NCI-H1417 treated with DMSO at 0.1 percent for 48 hours (cell line): ENCODE data around the gene SELENOH.

Experiments
- DNase-seq: peaks from one replicate; lab custom pipeline; 2025; lab: John Stamatoyannopoulos, UW

SELENOH gene

DNA sequence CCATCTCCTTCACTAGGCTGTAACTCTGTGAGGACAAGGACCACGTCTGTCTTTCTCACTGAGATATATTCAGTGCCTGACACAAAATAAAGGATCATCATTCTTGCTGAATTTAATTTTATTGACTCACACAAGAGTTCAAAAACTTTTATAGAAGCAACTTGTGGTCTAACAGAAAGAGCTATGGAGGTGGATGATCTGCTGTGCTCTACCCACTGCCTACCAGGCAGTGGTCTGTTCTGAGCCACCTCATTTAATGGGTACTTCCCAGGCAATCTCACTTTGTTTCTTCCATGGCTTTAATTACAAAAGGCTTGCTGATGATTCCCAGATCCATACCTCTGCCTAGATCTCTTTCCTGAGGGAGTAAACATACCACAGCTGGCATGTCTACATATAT is 5.6 kb downstream of the SELENOH start:
- no peak for DNase-seq

- no peak for DNase-seq
Measured at GRCh38 chr11:57751176-57751575, 9.9 kb downstream of the SELENOH start.

DNA sequence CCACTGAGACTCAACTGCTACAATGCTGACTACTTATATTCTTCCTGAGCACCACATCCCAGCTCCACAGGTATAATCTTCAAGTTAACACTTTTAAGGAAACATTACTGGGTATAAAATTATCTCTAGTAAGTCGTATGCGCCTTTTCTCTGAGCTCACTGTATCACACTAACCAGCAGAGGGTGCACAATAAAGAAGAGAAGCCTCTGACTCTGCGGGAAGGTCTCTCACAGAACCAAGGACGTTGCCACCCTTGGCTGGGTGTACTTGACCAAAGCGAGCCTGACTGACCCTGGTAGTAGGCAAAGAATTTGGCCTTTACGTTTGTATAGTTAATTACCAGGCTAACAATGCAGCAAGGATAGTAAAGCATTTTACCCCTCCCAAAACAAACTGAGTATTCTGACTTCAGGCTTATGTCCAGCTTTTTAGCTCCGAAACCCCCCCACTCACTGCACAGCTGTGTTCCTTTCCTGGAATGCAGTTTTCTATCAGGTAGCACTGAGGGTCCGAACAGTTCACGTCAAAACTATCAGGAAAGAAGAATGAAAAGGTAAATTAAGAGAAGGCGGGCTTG is 10.5 kb downstream of the SELENOH start, which contains the start of gene BTBD18:
TSS of gene BTBD18 (minus strand) at position 144 of the 578 bp plus-strand sequence. CDS start 631 bp downstream, outside the sequence.
- DNase-seq = no peak

- DNase-seq = no peak
Measured at GRCh38 chr11:57752954-57753353, 11.7 kb downstream of the SELENOH start.

GRCh38 chr11:57758174-57758573 is 16.9 kb downstream of the SELENOH start:
- no peak for DNase-seq

- DNase-seq = no peak
Measured at GRCh38 chr11:57761301-57762234, 20.3 kb downstream of the SELENOH start, which contains the start of gene CTNND1. TSS of gene CTNND1 (plus strand) at chr11:57761802. CDS start at chr11:57791479, 29,677 bp downstream.

- no peak for DNase-seq
Measured at GRCh38 chr11:57762235-57762861, 21.1 kb downstream of the SELENOH start.

DNA sequence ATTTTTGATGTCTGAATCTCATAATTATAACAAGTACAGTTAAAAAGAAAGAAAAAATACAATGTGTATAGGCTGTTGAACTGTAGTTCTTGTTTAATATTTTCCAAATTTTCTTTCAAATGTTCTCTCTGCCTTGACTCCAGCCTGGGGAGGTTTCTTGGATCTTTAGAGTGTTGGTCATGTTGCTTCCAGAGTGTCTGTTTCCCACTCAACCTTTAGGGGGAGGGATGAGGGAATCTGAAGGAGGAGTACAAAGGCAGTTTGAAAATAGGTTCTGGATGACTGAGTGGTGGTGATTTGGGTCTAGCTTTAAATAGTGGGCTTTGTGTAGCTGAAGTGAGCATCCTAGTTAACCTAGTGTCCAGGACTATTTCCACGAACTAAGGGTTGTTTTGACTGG is 22.3 kb downstream of the SELENOH start:
- no peak for DNase-seq

DNA sequence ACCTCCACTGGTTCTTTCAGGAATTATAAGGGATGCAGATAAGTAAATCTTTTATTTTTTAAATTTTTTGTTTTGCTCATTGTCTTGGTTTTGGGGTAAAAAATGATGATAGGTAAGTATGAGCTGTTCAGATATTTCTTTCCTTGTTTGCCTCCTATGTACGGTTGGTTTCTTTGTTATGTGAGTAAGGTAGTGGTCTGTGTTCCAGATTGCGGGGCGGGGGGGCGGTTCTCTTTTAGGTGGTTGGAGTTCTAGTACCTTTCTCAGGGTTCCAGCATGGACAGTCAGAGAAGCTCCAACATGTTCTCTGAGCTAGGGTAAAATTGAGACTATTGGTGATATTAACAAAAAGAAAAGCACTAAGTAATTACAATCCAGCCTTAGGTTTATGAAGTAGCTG is 22.7 kb downstream of the SELENOH start:
- DNase-seq = no peak

DNA sequence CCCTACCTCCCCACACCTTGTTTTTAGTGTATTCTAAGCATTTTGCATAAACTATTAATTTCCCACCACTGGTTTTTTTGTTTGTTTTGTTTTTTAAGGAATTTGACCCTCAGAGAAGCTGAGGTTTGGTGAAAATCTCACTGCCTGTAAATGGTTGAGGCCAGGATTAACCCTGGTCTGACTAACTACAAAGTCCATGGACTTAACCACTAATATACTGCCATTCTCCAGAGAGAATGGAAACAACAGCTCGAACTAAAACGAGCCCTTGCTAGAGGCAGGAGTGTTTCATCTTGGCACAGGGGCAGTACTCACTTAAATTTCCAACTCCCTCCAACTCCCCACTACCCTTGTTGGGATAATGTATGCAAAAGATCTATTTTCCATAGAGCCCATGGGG is 23.3 kb downstream of the SELENOH start:
- no peak for DNase-seq

- no peak for DNase-seq
Measured at GRCh38 chr11:57764972-57765371, 23.7 kb downstream of the SELENOH start.

- DNase-seq = no peak
Measured at GRCh38 chr11:57770793-57771192, 29.5 kb downstream of the SELENOH start.

DNA sequence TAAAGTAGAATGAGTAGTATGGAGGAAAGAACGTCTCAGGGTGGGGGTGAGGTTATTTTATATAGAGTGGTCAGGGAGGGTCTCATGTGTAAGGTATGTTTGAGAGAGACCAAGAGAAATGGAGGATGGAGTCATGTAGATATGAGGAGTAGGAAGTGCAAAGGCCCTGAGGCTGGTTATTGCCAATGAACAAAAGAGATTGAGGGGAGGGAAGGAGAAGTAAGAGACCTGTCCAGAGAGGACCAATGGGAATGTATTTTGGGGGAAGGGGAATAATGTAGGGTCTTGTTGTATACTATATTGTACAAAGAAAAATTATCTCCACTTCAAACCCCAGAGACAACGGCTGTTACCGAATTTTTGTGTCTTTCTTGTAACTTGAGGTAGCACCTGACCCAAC is 30.1 kb downstream of the SELENOH start:
- no peak for DNase-seq

DNA sequence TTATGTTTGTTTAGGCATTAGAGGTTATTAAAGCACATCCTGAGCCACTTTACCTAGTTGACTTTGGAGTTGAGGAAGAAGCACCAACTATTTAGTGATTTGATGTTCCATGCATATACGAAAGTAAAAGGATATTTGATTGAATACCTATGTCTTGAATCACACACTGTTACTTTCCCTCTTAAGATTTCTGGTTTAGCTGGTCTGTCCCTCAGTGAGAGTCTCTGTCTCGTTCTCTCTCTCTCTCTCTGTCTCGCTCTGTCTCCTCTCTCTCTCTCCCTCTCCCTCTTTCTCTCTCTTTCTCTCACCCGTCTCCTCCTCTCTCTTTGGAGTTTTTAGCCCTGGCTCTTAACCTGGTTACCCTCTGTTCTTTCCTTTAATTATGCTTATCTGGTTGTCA is 31.3 kb downstream of the SELENOH start:
- DNase-seq = no peak

GRCh38 chr11:57773026-57773598 is 31.8 kb downstream of the SELENOH start:
- DNase-seq = no peak

GRCh38 chr11:57775491-57775890 is 34.2 kb downstream of the SELENOH start:
- DNase-seq = no peak

- no peak for DNase-seq
Measured at GRCh38 chr11:57776031-57776521, 34.8 kb downstream of the SELENOH start.

DNA sequence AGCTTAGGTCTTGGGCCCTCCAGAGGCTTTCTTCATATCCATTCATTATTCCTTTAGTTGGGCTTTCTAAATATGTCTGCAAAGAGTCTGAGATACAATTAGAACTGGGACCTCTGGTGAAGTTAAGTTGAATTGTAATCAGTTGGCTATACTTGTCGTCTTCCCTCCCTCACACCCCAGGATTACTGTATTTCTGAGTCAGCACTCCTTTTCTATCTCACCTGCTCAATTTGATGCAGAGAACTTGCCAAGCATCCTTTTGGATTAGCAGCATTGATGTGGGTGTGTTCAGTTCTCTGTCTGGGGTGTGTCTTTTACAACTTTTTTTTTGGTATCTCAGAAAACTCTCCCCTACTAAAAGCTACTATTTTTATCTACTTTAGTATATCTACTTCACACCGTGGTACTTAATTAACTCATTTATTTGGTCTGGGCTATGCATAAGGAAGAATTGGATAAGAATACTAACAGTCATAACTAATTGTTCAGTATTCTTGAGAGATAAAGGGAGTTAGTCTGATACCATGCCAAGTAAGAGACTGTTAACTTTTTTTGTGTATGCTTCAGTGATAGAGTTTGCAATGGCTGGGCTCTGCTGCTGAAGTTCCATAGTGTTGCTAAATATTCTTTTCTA is 35.4 kb downstream of the SELENOH start:
- no peak for DNase-seq

DNA sequence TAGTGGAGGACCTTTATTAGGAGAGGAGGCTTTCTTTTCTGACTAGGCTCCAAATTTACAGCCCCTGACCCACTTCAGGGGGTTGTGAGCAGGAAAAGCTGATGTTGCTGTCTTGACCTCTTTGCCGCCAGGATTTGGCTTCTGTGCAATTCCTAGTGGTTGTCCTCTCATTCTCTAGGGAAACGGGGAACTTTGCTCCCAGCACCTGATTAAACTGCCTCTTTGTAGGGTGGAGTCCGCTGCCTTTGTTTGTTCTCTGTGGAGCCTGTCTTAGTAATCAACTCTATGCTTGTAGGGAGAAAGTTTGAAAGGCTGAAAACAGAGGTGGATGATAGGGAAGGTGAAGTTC is 36.7 kb downstream of the SELENOH start:
- no peak for DNase-seq

- DNase-seq = no peak
Measured at GRCh38 chr11:57778318-57779037, 37.2 kb downstream of the SELENOH start.

- no peak for DNase-seq
Measured at GRCh38 chr11:57779276-57779675, 38.0 kb downstream of the SELENOH start.
